Measurements from ENCODE around the gene FTCDNL1. TPM values are rescaled to one million over a fixed set of nuclear protein-coding genes. Genes with fewer than 3 reads are reported as not detected.

FTCDNL1 gene
- total and polyA plus RNA-seq, 4 donors, result 2.1 to 5.3 (median 4.1) TPM

GRCh38 chr2:199779589-199779988, 71.4 kb downstream of the FTCDNL1 start:
- Histone ChIP-seq H3K4me3 (ENCODE audit: low read depth in 1 of 3, low read length in 3 of 3) (no peak overlapping the region), H3K9ac (ENCODE audit: low read depth in 1 of 2, low read length in 2 of 2) (no peak overlapping the region), H3K27me3 (ENCODE audit: control insufficient read depth in 4 of 4, insufficient read depth in 4 of 4, low read length in 3 of 4) (no peaks in the 10 kb centered on the region), H3K27ac (ENCODE audit: low read depth in 1 of 2, low read length in 2 of 2) (no peak overlapping the region), H3K9me3 (ENCODE audit: control insufficient read depth in 4 of 4, low read length in 3 of 4) (no peaks in the 10 kb centered on the region), H3K4me1 (ENCODE audit: control insufficient read depth in 4 of 4, insufficient read depth in 4 of 4, low read length in 3 of 4) (no peaks in the 10 kb centered on the region), H3K36me3 (ENCODE audit: control insufficient read depth in 4 of 4, insufficient read depth in 3 of 4, low read depth in 1 of 4, low read length in 3 of 4) (no peaks in the 10 kb centered on the region)
- WGBS, result 97% methylated on average over 3 of the region's 3 CpGs
- no peak for DNase-seq (ENCODE audit: low spot score)
- no peak for TF ChIP-seq EGR1 (IDR thresholded peaks at IDR 0.05; ENCODE audit: low read depth in 2 of 2)
- TF ChIP-seq GABPA (IDR thresholded peaks at IDR 0.05 in 1 of 2, conservative IDR thresholded peaks at IDR 0.05 in 1 of 2), result no peak
- no peak for TF ChIP-seq FOXA1 (IDR thresholded peaks at IDR 0.05)
- TF ChIP-seq YY1 (IDR thresholded peaks at IDR 0.05), result no peak
- TF ChIP-seq SP1 (IDR thresholded peaks at IDR 0.05), result no peak
- no peak for TF ChIP-seq HNF4A (conservative IDR thresholded peaks at IDR 0.05)
- TF ChIP-seq, protein P1, sequence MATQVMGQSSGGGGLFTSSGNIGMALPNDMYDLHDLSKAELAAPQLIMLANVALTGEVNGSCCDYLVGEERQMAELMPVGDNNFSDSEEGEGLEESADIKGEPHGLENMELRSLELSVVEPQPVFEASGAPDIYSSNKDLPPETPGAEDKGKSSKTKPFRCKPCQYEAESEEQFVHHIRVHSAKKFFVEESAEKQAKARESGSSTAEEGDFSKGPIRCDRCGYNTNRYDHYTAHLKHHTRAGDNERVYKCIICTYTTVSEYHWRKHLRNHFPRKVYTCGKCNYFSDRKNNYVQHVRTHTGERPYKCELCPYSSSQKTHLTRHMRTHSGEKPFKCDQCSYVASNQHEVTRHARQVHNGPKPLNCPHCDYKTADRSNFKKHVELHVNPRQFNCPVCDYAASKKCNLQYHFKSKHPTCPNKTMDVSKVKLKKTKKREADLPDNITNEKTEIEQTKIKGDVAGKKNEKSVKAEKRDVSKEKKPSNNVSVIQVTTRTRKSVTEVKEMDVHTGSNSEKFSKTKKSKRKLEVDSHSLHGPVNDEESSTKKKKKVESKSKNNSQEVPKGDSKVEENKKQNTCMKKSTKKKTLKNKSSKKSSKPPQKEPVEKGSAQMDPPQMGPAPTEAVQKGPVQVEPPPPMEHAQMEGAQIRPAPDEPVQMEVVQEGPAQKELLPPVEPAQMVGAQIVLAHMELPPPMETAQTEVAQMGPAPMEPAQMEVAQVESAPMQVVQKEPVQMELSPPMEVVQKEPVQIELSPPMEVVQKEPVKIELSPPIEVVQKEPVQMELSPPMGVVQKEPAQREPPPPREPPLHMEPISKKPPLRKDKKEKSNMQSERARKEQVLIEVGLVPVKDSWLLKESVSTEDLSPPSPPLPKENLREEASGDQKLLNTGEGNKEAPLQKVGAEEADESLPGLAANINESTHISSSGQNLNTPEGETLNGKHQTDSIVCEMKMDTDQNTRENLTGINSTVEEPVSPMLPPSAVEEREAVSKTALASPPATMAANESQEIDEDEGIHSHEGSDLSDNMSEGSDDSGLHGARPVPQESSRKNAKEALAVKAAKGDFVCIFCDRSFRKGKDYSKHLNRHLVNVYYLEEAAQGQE (IDR thresholded peaks at IDR 0.05), result no peak
- no peak for TF ChIP-seq TAF1 (conservative IDR thresholded peaks at IDR 0.05)
- no peak for TF ChIP-seq RAD21 (IDR thresholded peaks at IDR 0.05)
- TF ChIP-seq RXRA (IDR thresholded peaks at IDR 0.05), result no peak
- no peak for TF ChIP-seq NR2F2 (IDR thresholded peaks at IDR 0.05)
- no peak for TF ChIP-seq CTCF (IDR thresholded peaks at IDR 0.05; ENCODE audit: low read depth, low read length, missing input control)
- no peak for TF ChIP-seq FOXA2 (IDR thresholded peaks at IDR 0.05)
- TF ChIP-seq MAX (IDR thresholded peaks at IDR 0.05), result no peak
- TF ChIP-seq HNF4G (IDR thresholded peaks at IDR 0.05), result no peak
- TF ChIP-seq ATF3 (IDR thresholded peaks at IDR 0.05), result no peak
- TF ChIP-seq JUND (IDR thresholded peaks at IDR 0.05), result no peak
- TF ChIP-seq, protein P2, sequence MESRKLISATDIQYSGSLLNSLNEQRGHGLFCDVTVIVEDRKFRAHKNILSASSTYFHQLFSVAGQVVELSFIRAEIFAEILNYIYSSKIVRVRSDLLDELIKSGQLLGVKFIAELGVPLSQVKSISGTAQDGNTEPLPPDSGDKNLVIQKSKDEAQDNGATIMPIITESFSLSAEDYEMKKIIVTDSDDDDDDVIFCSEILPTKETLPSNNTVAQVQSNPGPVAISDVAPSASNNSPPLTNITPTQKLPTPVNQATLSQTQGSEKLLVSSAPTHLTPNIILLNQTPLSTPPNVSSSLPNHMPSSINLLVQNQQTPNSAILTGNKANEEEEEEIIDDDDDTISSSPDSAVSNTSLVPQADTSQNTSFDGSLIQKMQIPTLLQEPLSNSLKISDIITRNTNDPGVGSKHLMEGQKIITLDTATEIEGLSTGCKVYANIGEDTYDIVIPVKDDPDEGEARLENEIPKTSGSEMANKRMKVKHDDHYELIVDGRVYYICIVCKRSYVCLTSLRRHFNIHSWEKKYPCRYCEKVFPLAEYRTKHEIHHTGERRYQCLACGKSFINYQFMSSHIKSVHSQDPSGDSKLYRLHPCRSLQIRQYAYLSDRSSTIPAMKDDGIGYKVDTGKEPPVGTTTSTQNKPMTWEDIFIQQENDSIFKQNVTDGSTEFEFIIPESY (IDR thresholded peaks at IDR 0.05), result no peak

Data from liver (tissue), 9 donors.